Measurements from ENCODE around the gene GPR55. TPM values are rescaled to one million over a fixed set of nuclear protein-coding genes. Genes with fewer than 3 reads are reported as not detected.
A peak's percentile ranks its signal among the peaks of the same experiment; 100 is the strongest.
"Not testable (repeated sequence)": the region's sequence is repeated elsewhere in the genome, so short reads cannot be mapped to it uniquely, and the experiment has no call there.

GPR55 gene
- 24.4 TPM for total RNA-seq
- 1 to 10 TPM; 1.6 to 7.1 (median 4.0) TPM for polyA plus RNA-seq

GRCh38 chr2:230924470-230925341 lies at the start of gene GPR55:
Gene GPR55, minus strand, starts transcription at chr2:230925242. Its CDS starts 14,280 bp downstream, at chr2:230910962.
- Mint-ChIP-seq H3K4me3 (peak within 1 kb of the TSS; percentile 85 to 96 (median 91)), H3K4me1 (peaks cover 0 to 57% (median 34%) of the 10 kb centered on the region in 4 donors), H3K36me3 (no peaks in the 10 kb centered on the region), H3K9me3 (no peaks in the 10 kb centered on the region), H3K27me3 (peaks cover 9% of the 10 kb centered on the region), H3K27ac (peak within 1 kb of the TSS; percentile 87 to 93 (median 92))
- Histone ChIP-seq H3K36me3 (ENCODE audit: control insufficient read depth, insufficient read depth, low read length) (no peaks in the 10 kb centered on the region), H3K4me1 (ENCODE audit: control insufficient read depth, insufficient read depth, low read length, poor library complexity, severe bottlenecking) (peaks cover 29% of the 10 kb centered on the region), H3K4me3 (ENCODE audit: low read depth, low read length) (peak within 1 kb of the TSS; percentile 68), H3K27me3 (ENCODE audit: control insufficient read depth, insufficient read depth, low read length) (peaks cover 2% of the 10 kb centered on the region), H3K9me3 (ENCODE audit: control insufficient read depth in 2 of 2, low read length in 2 of 2) (no peaks in the 10 kb centered on the region), H3K27ac (ENCODE audit: insufficient read depth, low read length, poor library complexity, severe bottlenecking) (peak within 1 kb of the TSS; percentile 65)
- DNase-seq, result peak; percentile 19 to 77 (median 36)
- ATAC-seq (ENCODE audit: low read depth in 2 of 2), result peak; percentile 64 to 65

GRCh38 chr2:230974096-230974913 lies 49.3 kb upstream of the GPR55 start:
- peak; percentile 96 to 97 for ATAC-seq (ENCODE audit: low read depth in 2 of 2)
- H3K27ac ChIP-seq (ENCODE audit: insufficient read depth, low read length, poor library complexity, severe bottlenecking), result peak overlapping the region; percentile 76
- no peaks in the 10 kb centered on the region for H3K27me3 ChIP-seq (ENCODE audit: control insufficient read depth, insufficient read depth, low read length)
- H3K4me3 ChIP-seq (ENCODE audit: low read depth, low read length), result peak overlapping the region; percentile 63
- Mint-ChIP-seq H3K27ac (peak overlapping the region; percentile 92 to 99 (median 93)), H3K4me3 (peak overlapping the region; percentile 55 to 80 (median 71)), H3K36me3 (peaks cover 3% of the 10 kb centered on the region), H3K4me1 (peaks cover 17 to 49% (median 29%) of the 10 kb centered on the region in 4 donors), H3K9me3 (peaks cover 0 to 3% (median 0%) of the 10 kb centered on the region in 7 donors), H3K27me3 (peaks cover 25% of the 10 kb centered on the region)
- no peaks in the 10 kb centered on the region for H3K36me3 ChIP-seq (ENCODE audit: control insufficient read depth, insufficient read depth, low read length)
- peak; percentile 43 to 89 (median 58) for DNase-seq
- H3K4me1 ChIP-seq (ENCODE audit: control insufficient read depth, insufficient read depth, low read length, poor library complexity, severe bottlenecking), result peaks cover 20% of the 10 kb centered on the region
- no peaks in the 10 kb centered on the region for H3K9me3 ChIP-seq (ENCODE audit: control insufficient read depth in 2 of 2, low read length in 2 of 2)

- Mint-ChIP-seq H3K9me3 (peaks cover 0 to 3% (median 0%) of the 10 kb centered on the region in 7 donors), H3K4me3 (no peak overlapping the region), H3K27ac (peak overlapping the region in 2 of 3 donors; percentile 49 to 67), H3K27me3 (peaks cover 14% of the 10 kb centered on the region), H3K4me1 (peaks cover 12 to 45% (median 29%) of the 10 kb centered on the region in 4 donors), H3K36me3 (peaks cover 3% of the 10 kb centered on the region)
- no peaks in the 10 kb centered on the region for H3K36me3 ChIP-seq (ENCODE audit: control insufficient read depth, insufficient read depth, low read length)
- no peak overlapping the region for H3K4me3 ChIP-seq (ENCODE audit: low read depth, low read length)
- no peak for ATAC-seq (ENCODE audit: low read depth in 2 of 2)
- DNase-seq, result no peak
- no peaks in the 10 kb centered on the region for H3K27me3 ChIP-seq (ENCODE audit: control insufficient read depth, insufficient read depth, low read length)
- peaks cover 20% of the 10 kb centered on the region for H3K4me1 ChIP-seq (ENCODE audit: control insufficient read depth, insufficient read depth, low read length, poor library complexity, severe bottlenecking)
- no peaks in the 10 kb centered on the region for H3K9me3 ChIP-seq (ENCODE audit: control insufficient read depth in 2 of 2, low read length in 2 of 2)
- H3K27ac ChIP-seq (ENCODE audit: insufficient read depth, low read length, poor library complexity, severe bottlenecking), result no peak overlapping the region
These were observed 47.0 kb upstream of the GPR55 start for GRCh38 chr2:230972046-230972445.

- Mint-ChIP-seq H3K36me3 (peaks cover 1% of the 10 kb centered on the region), H3K4me3 (peak overlapping the region in 3 of 4 donors; percentile 7 to 40 (median 39)), H3K9me3 (peaks cover 0 to 3% (median 0%) of the 10 kb centered on the region in 7 donors), H3K27me3 (peaks cover 13% of the 10 kb centered on the region), H3K4me1 (peaks cover 10 to 32% (median 20%) of the 10 kb centered on the region in 4 donors), H3K27ac (peak overlapping the region in 1 of 3 donors; percentile 84)
- H3K27me3 ChIP-seq (ENCODE audit: control insufficient read depth, insufficient read depth, low read length), result no peaks in the 10 kb centered on the region
- DNase-seq (no peak), ATAC-seq (ENCODE audit: low read depth in 2 of 2) (no peak)
- peaks cover 16% of the 10 kb centered on the region for H3K4me1 ChIP-seq (ENCODE audit: control insufficient read depth, insufficient read depth, low read length, poor library complexity, severe bottlenecking)
- no peak overlapping the region for H3K27ac ChIP-seq (ENCODE audit: insufficient read depth, low read length, poor library complexity, severe bottlenecking)
- no peaks in the 10 kb centered on the region for H3K9me3 ChIP-seq (ENCODE audit: control insufficient read depth in 2 of 2, low read length in 2 of 2)
- peak overlapping the region; percentile 49 for H3K4me3 ChIP-seq (ENCODE audit: low read depth, low read length)
- no peaks in the 10 kb centered on the region for H3K36me3 ChIP-seq (ENCODE audit: control insufficient read depth, insufficient read depth, low read length)
These were observed 44.6 kb upstream of the GPR55 start for GRCh38 chr2:230969659-230970015.

- H3K9me3 Mint-ChIP-seq, result peaks cover 0 to 2% (median 0%) of the 10 kb centered on the region in 7 donors
- H3K36me3 Mint-ChIP-seq, result no peaks in the 10 kb centered on the region
- H3K27ac Mint-ChIP-seq, result peak overlapping the region in 1 of 3 donors; percentile 46
- H3K36me3 ChIP-seq (ENCODE audit: control insufficient read depth, insufficient read depth, low read length), result no peaks in the 10 kb centered on the region
- ATAC-seq (ENCODE audit: low read depth in 2 of 2), result no peak
- H3K27me3 ChIP-seq (ENCODE audit: control insufficient read depth, insufficient read depth, low read length), result no peaks in the 10 kb centered on the region
- no peak for DNase-seq
- H3K27me3 Mint-ChIP-seq, result peaks cover 8% of the 10 kb centered on the region
- H3K27ac ChIP-seq (ENCODE audit: insufficient read depth, low read length, poor library complexity, severe bottlenecking), result no peak overlapping the region
- H3K4me1 Mint-ChIP-seq, result peaks cover 4 to 27% (median 16%) of the 10 kb centered on the region in 4 donors
- H3K4me3 ChIP-seq (ENCODE audit: low read depth, low read length), result peak overlapping the region; percentile 49
- H3K4me1 ChIP-seq (ENCODE audit: control insufficient read depth, insufficient read depth, low read length, poor library complexity, severe bottlenecking), result peaks cover 11% of the 10 kb centered on the region
- H3K4me3 Mint-ChIP-seq, result peak overlapping the region in 3 of 4 donors; percentile 39 to 66 (median 44)
- H3K9me3 ChIP-seq (ENCODE audit: control insufficient read depth in 2 of 2, low read length in 2 of 2), result no peaks in the 10 kb centered on the region
These were observed 44.0 kb upstream of the GPR55 start for GRCh38 chr2:230968921-230969658.

- H3K4me3 Mint-ChIP-seq; H3K27ac ChIP-seq (ENCODE audit: insufficient read depth, low read length, poor library complexity, severe bottlenecking); H3K4me1 ChIP-seq (ENCODE audit: control insufficient read depth, insufficient read depth, low read length, poor library complexity, severe bottlenecking); H3K9me3 ChIP-seq (ENCODE audit: control insufficient read depth in 2 of 2, low read length in 2 of 2); DNase-seq; H3K27me3 ChIP-seq (ENCODE audit: control insufficient read depth, insufficient read depth, low read length); H3K9me3 Mint-ChIP-seq; H3K4me3 ChIP-seq (ENCODE audit: low read depth, low read length); H3K27me3 Mint-ChIP-seq; H3K27ac Mint-ChIP-seq; ATAC-seq (ENCODE audit: low read depth in 2 of 2); H3K36me3 Mint-ChIP-seq; H3K36me3 ChIP-seq (ENCODE audit: control insufficient read depth, insufficient read depth, low read length): not testable (repeated sequence)
- H3K4me1 Mint-ChIP-seq, result peaks cover 0 to 21% (median 9%) of the 10 kb centered on the region in 4 donors
These were observed 43.3 kb upstream of the GPR55 start for GRCh38 chr2:230968314-230968713.

- H3K27ac Mint-ChIP-seq, result no peak overlapping the region
- no peaks in the 10 kb centered on the region for H3K27me3 ChIP-seq (ENCODE audit: control insufficient read depth, insufficient read depth, low read length)
- no peaks in the 10 kb centered on the region for H3K4me1 ChIP-seq (ENCODE audit: control insufficient read depth, insufficient read depth, low read length, poor library complexity, severe bottlenecking)
- ATAC-seq (ENCODE audit: low read depth in 2 of 2) (no peak), DNase-seq (no peak)
- H3K4me1 Mint-ChIP-seq, result peaks cover 0 to 20% (median 7%) of the 10 kb centered on the region in 4 donors
- H3K4me3 Mint-ChIP-seq, result no peak overlapping the region
- no peak overlapping the region for H3K4me3 ChIP-seq (ENCODE audit: low read depth, low read length)
- no peaks in the 10 kb centered on the region for H3K36me3 ChIP-seq (ENCODE audit: control insufficient read depth, insufficient read depth, low read length)
- H3K27ac ChIP-seq (ENCODE audit: insufficient read depth, low read length, poor library complexity, severe bottlenecking), result no peak overlapping the region
- H3K27me3 Mint-ChIP-seq, result peaks cover 19% of the 10 kb centered on the region
- no peaks in the 10 kb centered on the region for H3K9me3 ChIP-seq (ENCODE audit: control insufficient read depth in 2 of 2, low read length in 2 of 2)
- H3K9me3 Mint-ChIP-seq, result no peaks in the 10 kb centered on the region
- no peaks in the 10 kb centered on the region for H3K36me3 Mint-ChIP-seq
These were observed 42.1 kb upstream of the GPR55 start for GRCh38 chr2:230967113-230967512.

All from CD4-positive, CD25-positive, alpha-beta regulatory T cell (primary cell).